Stomach (tissue), 4 donors: ENCODE results near the gene NEUROD1.

Source experiments
- CTCF ChIP-seq, 7 experiments: fragments of 450-650 bp in 4 of 7; fragments of 200-600 bp in 3 of 7; sonication (generic) in 3 of 7; IDR thresholded peaks; one replicate each; pipeline ENCODE4 v1.5.1; 2016 to 2019; ENCODE audit warnings: antibody characterized with exemption in 7 of 7, control low read depth in 2 of 7, mild to moderate bottlenecking in 1 of 7
- POLR2A ChIP-seq, 4 donors: fragments of 450-650 bp; IDR thresholded peaks; one replicate each; pipeline ENCODE4 v1.6.1; 2016; ENCODE audit warnings: antibody characterized with exemption in 4 of 4, control low read depth in 2 of 4, mild to moderate bottlenecking in 1 of 4, moderate library complexity in 1 of 4

DNA sequence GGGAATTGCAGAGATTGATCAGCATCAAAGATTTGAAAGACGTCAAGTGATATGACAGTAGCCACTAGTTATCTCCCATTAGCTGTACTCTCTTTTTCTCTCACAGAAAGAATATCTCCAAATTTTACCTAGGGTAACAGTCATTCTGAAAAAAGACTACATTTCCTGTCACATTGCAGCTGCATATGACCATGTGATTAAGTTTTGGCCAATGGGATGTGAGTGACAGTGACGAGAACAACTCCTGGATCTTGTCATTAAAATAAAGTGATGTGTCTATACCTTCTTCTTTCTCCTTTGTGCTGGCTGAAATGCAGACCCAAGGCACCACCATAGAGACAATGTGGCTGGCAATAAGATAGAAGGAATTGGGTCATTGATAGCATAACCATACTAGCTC, 10.5 kb upstream of the NEUROD1 start:
- TF ChIP-seq CTCF (IDR thresholded peaks at IDR 0.05): no peak
- TF ChIP-seq POLR2A (IDR thresholded peaks at IDR 0.05): no peak
